Urinary bladder (tissue), 4 donors: ENCODE data around the gene LMCD1. TPM values are rescaled to one million over a fixed set of nuclear protein-coding genes. Genes with fewer than 3 reads are reported as not detected.
A peak's percentile ranks its signal among the peaks of the same experiment; 100 is the strongest.

Source experiments
- DNase-seq: peaks from one replicate; pipeline ENCODE4 v3.0.0-alpha.2; 2015; ENCODE audit errors: extremely low spot score
- H3K27ac ChIP-seq: one replicate; pipeline ENCODE4 v1.5.1; 2013; ENCODE audit warnings: low read depth, mild to moderate bottlenecking, moderate library complexity
- H3K36me3 ChIP-seq: one replicate; pipeline ENCODE4 v1.6.1; 2013; ENCODE audit warnings: mild to moderate bottlenecking, moderate library complexity; ENCODE audit not compliant: insufficient read depth
- H3K4me1 ChIP-seq: one replicate; pipeline ENCODE4 v1.6.1; 2013; ENCODE audit warnings: mild to moderate bottlenecking, moderate library complexity; ENCODE audit not compliant: insufficient read depth
- H3K4me3 ChIP-seq: one replicate; pipeline ENCODE4 v1.5.1; 2013; ENCODE audit warnings: low read depth, low read length
- WGBS: extraction: QIAGEN DNeasy Blood & Tissue Kit; methylation state at CpG from one replicate; pipeline ENCODE4 v1.1.7; 2013; 5-methylcytosine and 5-hydroxymethylcytosine counted together
- polyA plus RNA-seq: library from polyadenylated mRNA; stranded (reverse); fragments of 200-250 nt; gene quantifications from one replicate; pipeline ENCODE4 v1.2.3, GENCODE V29; 2013
- total RNA-seq: library from RNA; depleted of rRNA; stranded (reverse); fragments of >200 nt; gene quantifications from one replicate; pipeline ENCODE4 v1.2.3, GENCODE V29; 2014
- donor health status: healthy with polysubstance abuse.
- donor health status: healthy.

LMCD1 gene
- total and polyA plus RNA-seq, 2 donors = 34.3 to 163 TPM

- Histone ChIP-seq H3K4me1 (no peaks in the 10 kb centered on the region), H3K36me3 (no peaks in the 10 kb centered on the region), H3K27ac (no peak overlapping the region), H3K4me3 (no peak overlapping the region)
- no peak for DNase-seq
- 90% methylated on average over 2 of the region's 2 CpGs for WGBS
These were observed 29.1 kb upstream of the LMCD1 start for GRCh38 chr3:8472549-8472948.

- Histone ChIP-seq H3K36me3 (no peaks in the 10 kb centered on the region), H3K4me3 (no peak overlapping the region), H3K27ac (no peak overlapping the region), H3K4me1 (no peaks in the 10 kb centered on the region)
- 95% methylated on average over 4 of the region's 4 CpGs for WGBS
- DNase-seq = no peak
These were observed 28.6 kb upstream of the LMCD1 start for GRCh38 chr3:8473029-8473428.

GRCh38 chr3:8473990-8474389 lies 27.6 kb upstream of the LMCD1 start:
- no peak for DNase-seq
- Histone ChIP-seq H3K27ac (no peak overlapping the region), H3K4me3 (no peak overlapping the region), H3K36me3 (no peaks in the 10 kb centered on the region), H3K4me1 (no peaks in the 10 kb centered on the region)
- 71% methylated on average over 4 of the region's 4 CpGs for WGBS

GRCh38 chr3:8474991-8475390 lies 26.6 kb upstream of the LMCD1 start:
- Histone ChIP-seq H3K4me1 (no peaks in the 10 kb centered on the region), H3K4me3 (no peak overlapping the region), H3K27ac (no peak overlapping the region), H3K36me3 (no peaks in the 10 kb centered on the region)
- WGBS = 98% methylated on average over 2 of the region's 2 CpGs
- no peak for DNase-seq

GRCh38 chr3:8480699-8481098 lies 20.9 kb upstream of the LMCD1 start:
- WGBS = 19% methylated on average over 3 of the region's 3 CpGs
- H3K36me3 ChIP-seq = no peaks in the 10 kb centered on the region
- no peak overlapping the region for H3K27ac ChIP-seq
- no peaks in the 10 kb centered on the region for H3K4me1 ChIP-seq
- H3K4me3 ChIP-seq = no peak overlapping the region
- no peak for DNase-seq

GRCh38 chr3:8481380-8481779 lies 20.2 kb upstream of the LMCD1 start:
- Histone ChIP-seq H3K4me3 (no peak overlapping the region), H3K36me3 (no peaks in the 10 kb centered on the region), H3K4me1 (no peaks in the 10 kb centered on the region), H3K27ac (no peak overlapping the region)
- DNase-seq = no peak
- WGBS = 59% methylated on average over 2 of the region's 2 CpGs

GRCh38 chr3:8482263-8482662 lies 19.4 kb upstream of the LMCD1 start:
- WGBS = 28% methylated on average over 2 of the region's 2 CpGs
- Histone ChIP-seq H3K36me3 (no peaks in the 10 kb centered on the region), H3K4me1 (no peaks in the 10 kb centered on the region), H3K4me3 (no peak overlapping the region), H3K27ac (no peak overlapping the region)
- DNase-seq = no peak

GRCh38 chr3:8482960-8483665 lies 18.5 kb upstream of the LMCD1 start:
- 26% methylated on average over 4 of the region's 4 CpGs for WGBS
- no peak overlapping the region for H3K4me3 ChIP-seq
- no peaks in the 10 kb centered on the region for H3K4me1 ChIP-seq
- no peak for DNase-seq
- H3K27ac ChIP-seq = peak overlapping the region; percentile 44
- no peaks in the 10 kb centered on the region for H3K36me3 ChIP-seq

GRCh38 chr3:8484409-8485140 lies 17.0 kb upstream of the LMCD1 start:
- H3K4me1 ChIP-seq = no peaks in the 10 kb centered on the region
- no peak overlapping the region for H3K4me3 ChIP-seq
- WGBS = 88% methylated on average over 5 of the region's 5 CpGs
- no peak for DNase-seq
- H3K36me3 ChIP-seq = no peaks in the 10 kb centered on the region
- no peak overlapping the region for H3K27ac ChIP-seq

GRCh38 chr3:8485141-8485870 lies 16.3 kb upstream of the LMCD1 start:
- Histone ChIP-seq H3K36me3 (no peaks in the 10 kb centered on the region), H3K4me3 (no peak overlapping the region), H3K27ac (no peak overlapping the region), H3K4me1 (no peaks in the 10 kb centered on the region)
- 71% methylated on average over 3 of the region's 3 CpGs for WGBS
- DNase-seq = no peak

- H3K27ac ChIP-seq = no peak overlapping the region
These were observed 15.7 kb upstream of the LMCD1 start for GRCh38 chr3:8485943-8486342.

GRCh38 chr3:8486434-8486833 lies 15.2 kb upstream of the LMCD1 start:
- DNase-seq = no peak
- Histone ChIP-seq H3K4me3 (no peak overlapping the region), H3K27ac (no peak overlapping the region), H3K4me1 (no peaks in the 10 kb centered on the region), H3K36me3 (no peaks in the 10 kb centered on the region)
- 80% methylated on average over 3 of the region's 3 CpGs for WGBS

More at GRCh38 chr3:8485943-8486342, 15.7 kb upstream of the LMCD1 start:
- no peak overlapping the region for H3K4me3 ChIP-seq
- no peak for DNase-seq
- H3K36me3 ChIP-seq = no peaks in the 10 kb centered on the region
- WGBS = 54% methylated on average over 3 of the region's 3 CpGs
- no peaks in the 10 kb centered on the region for H3K4me1 ChIP-seq

- H3K4me3 ChIP-seq = no peak overlapping the region
- no peak for DNase-seq
- 26% methylated on average over 5 of the region's 5 CpGs for WGBS
- H3K4me1 ChIP-seq = no peaks in the 10 kb centered on the region
- no peaks in the 10 kb centered on the region for H3K36me3 ChIP-seq
- no peak overlapping the region for H3K27ac ChIP-seq
These were observed 14.7 kb upstream of the LMCD1 start for GRCh38 chr3:8486936-8487335.

GRCh38 chr3:8488411-8488810 lies 13.2 kb upstream of the LMCD1 start:
- no peak overlapping the region for H3K27ac ChIP-seq
- DNase-seq = no peak
- WGBS = 43% methylated on average over 3 of the region's 3 CpGs

More at GRCh38 chr3:8488411-8488810, 13.2 kb upstream of the LMCD1 start:
- Histone ChIP-seq H3K36me3 (no peaks in the 10 kb centered on the region), H3K4me3 (no peak overlapping the region), H3K4me1 (no peaks in the 10 kb centered on the region)
